Fibroblast of skin of scalp (primary cell): ENCODE results near the gene SPATA9.

ENCODE experiments used
- DNase-seq: peaks from one replicate; pipeline ENCODE4 v3.0.0-alpha.2; 2013

The SPATA9 gene

DNA sequence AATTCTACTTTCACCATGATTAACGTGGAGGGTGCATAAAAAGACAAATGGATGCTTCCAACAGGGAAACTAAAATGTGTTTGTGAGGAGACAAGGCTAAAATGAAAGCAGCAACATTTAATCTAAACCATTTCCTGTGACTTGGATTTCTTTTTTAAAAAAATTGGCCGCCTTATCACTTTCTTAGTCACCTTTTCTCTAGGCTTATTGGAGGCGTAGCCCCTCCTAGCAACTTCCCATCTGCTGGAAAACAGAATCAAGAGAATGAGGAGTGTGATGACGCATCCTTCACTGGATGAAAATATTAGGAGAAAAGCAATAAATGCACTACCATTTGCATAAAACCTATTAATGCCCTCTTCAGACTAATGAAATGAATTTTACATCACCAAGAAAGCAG, 63.7 kb downstream of the SPATA9 start:
- no peak for DNase-seq

GRCh38 chr5:95617057-95617456, 65.7 kb downstream of the SPATA9 start:
- no peak for DNase-seq

DNA sequence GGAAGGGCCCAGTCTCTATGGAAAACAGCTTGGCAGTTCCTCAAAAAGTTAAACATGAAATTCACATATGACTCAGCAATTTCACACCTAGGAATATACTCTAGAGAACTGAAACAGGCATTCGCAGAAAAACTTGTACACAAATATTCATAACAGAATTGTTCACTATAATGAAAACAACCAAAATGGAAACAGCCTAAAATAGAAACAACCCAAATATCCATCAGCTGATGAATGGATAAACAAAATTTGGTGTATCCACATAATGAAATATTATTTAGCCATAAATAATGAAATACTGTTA, 67.7 kb downstream of the SPATA9 start:
- DNase-seq: no peak

DNA sequence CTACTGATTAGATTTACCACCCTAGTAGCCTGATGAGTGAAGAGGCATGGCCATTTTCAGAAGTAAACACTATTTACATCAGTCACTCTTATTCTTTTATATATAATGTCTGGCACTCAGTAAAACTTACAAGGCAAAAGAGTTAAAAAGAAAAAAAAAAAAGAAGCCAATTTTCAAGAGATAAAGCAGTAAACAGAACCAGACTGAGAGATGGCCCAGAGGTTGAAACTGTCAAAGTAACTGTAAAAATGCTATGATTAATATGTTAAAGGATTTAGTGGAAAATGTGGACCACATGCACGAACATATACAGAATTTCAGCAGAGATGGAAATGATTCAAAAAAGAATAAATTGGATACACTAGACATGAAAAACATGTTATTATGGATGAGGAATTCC, 69.3 kb downstream of the SPATA9 start:
- no peak for DNase-seq

DNA sequence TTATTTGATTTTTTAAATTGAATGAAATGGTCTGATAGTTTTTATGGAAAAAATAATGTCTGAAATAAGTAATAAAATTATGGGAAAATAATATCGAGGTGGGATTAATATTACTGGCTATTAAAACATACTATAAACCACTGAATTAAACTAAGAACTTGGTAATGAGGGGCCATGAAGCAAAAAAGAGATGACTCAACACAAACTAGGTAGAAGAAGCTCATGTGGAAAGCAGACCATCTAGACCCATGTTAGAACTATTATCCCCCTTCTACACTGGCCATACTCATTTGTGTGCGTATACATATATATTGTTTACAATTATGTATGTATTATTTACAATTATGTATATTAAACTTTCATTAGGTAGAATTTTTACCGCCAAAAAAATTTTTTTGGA, 71.4 kb downstream of the SPATA9 start:
- DNase-seq: no peak

- DNase-seq: no peak
These were observed 72.2 kb downstream of the SPATA9 start for GRCh38 chr5:95610546-95610945.

DNA sequence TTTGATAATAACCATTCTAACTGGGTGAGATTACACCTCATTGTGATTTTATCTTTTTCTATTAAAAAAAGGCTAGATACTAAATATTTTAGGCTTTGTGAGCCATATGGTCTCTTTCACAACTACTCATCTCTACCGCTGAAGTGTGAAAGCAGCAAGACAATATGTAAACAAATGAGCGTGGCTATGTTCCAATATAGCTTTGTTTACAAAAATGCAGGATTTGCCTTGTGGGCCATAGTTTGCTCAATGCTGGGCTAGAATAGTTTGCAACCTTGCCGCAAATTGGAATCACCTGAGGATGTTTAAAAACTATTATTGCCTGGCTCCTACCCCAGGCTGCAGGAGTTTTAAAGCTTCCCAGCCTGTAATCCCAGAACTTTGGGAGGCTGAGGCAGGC, 73.1 kb downstream of the SPATA9 start:
- no peak for DNase-seq
